Umbilical cord (tissue), 2 donors: ENCODE measurements around the gene COX18. TPM values are rescaled to one million over a fixed set of nuclear protein-coding genes. Genes with fewer than 3 reads are reported as not detected.
A peak's percentile ranks its signal among the peaks of the same experiment; 100 is the strongest.

Experiments used
- DNase-seq: peaks from one replicate; pipeline ENCODE4 v3.0.0-alpha.2; 2015; ENCODE audit warnings: low spot score
- total RNA-seq: library from RNA; depleted of rRNA; stranded (reverse); fragments of >200 nt; gene quantifications from one replicate; pipeline ENCODE4 v1.2.3, GENCODE V29; 2014; ENCODE audit warnings: low replicate concordance; ENCODE audit not compliant: insufficient read depth

COX18 gene
- total RNA-seq, 1 donor from 2014 or later: 33.0 TPM

- DNase-seq: no peak
Measured at GRCh38 chr4:73053974-73054480, 15.5 kb downstream of the COX18 start.

GRCh38 chr4:73053076-73053475 is 16.4 kb downstream of the COX18 start:
- no peak for DNase-seq

GRCh38 chr4:73051625-73052024 is 17.9 kb downstream of the COX18 start:
- no peak for DNase-seq

- DNase-seq: peak; percentile 86
Measured at GRCh38 chr4:73045879-73046278, 23.6 kb downstream of the COX18 start.

- no peak for DNase-seq
Measured at GRCh38 chr4:73037057-73037456, 32.5 kb downstream of the COX18 start.

GRCh38 chr4:73036123-73036522 is 33.4 kb downstream of the COX18 start:
- DNase-seq: no peak

GRCh38 chr4:73034896-73035295 is 34.6 kb downstream of the COX18 start:
- DNase-seq: no peak

GRCh38 chr4:73028621-73029020 is 40.9 kb downstream of the COX18 start:
- no peak for DNase-seq

GRCh38 chr4:73021634-73022033 is 47.9 kb downstream of the COX18 start:
- peak; percentile 29 for DNase-seq

- DNase-seq: peak; percentile 52
Measured at GRCh38 chr4:73019462-73020047, 50.0 kb downstream of the COX18 start.

GRCh38 chr4:73018595-73018994 is 50.9 kb downstream of the COX18 start:
- no peak for DNase-seq

GRCh38 chr4:73013310-73013709 is 56.2 kb downstream of the COX18 start:
- DNase-seq: no peak

- DNase-seq: no peak
Measured at GRCh38 chr4:73012673-73013072, 56.8 kb downstream of the COX18 start.

- no peak for DNase-seq
Measured at GRCh38 chr4:73011629-73011985, 57.9 kb downstream of the COX18 start.

- DNase-seq: no peak
Measured at GRCh38 chr4:73010789-73011628, 58.5 kb downstream of the COX18 start.

- DNase-seq: no peak
Measured at GRCh38 chr4:73007526-73008100, 61.9 kb downstream of the COX18 start.

- no peak for DNase-seq
Measured at GRCh38 chr4:73006286-73006990, 63.1 kb downstream of the COX18 start.

GRCh38 chr4:73005514-73005913 is 64.0 kb downstream of the COX18 start:
- DNase-seq: no peak
